HuH-7.5 (cell line): Measurements from ENCODE around the gene DFFB.
"Not testable (repeated sequence)": the region's sequence is repeated elsewhere in the genome, so short reads cannot be mapped to it uniquely, and the experiment has no call there.

Experiments used
- DNase-seq: peaks from one replicate; pipeline ENCODE4 v3.0.0; 2011; ENCODE audit warnings: low spot score

Gene DFFB

GRCh38 chr1:3910049-3910731 is 52.9 kb downstream of the DFFB start:
- no peak for DNase-seq

GRCh38 chr1:3910857-3911845 is 53.9 kb downstream of the DFFB start:
- no peak for DNase-seq

- DNase-seq = no peak
Observed at GRCh38 chr1:3911981-3912808, 54.9 kb downstream of the DFFB start.

- no peak for DNase-seq
Observed at GRCh38 chr1:3912809-3913685, 55.8 kb downstream of the DFFB start.

- DNase-seq = no peak
Observed at GRCh38 chr1:3914331-3914851, 57.1 kb downstream of the DFFB start.

GRCh38 chr1:3914911-3915310 is 57.6 kb downstream of the DFFB start:
- no peak for DNase-seq

- DNase-seq = no peak
Observed at GRCh38 chr1:3915551-3916121, 58.4 kb downstream of the DFFB start.

GRCh38 chr1:3917761-3918160 is 60.5 kb downstream of the DFFB start:
- no peak for DNase-seq

- DNase-seq = not testable (repeated sequence)
Observed at GRCh38 chr1:3918359-3918758, 61.1 kb downstream of the DFFB start.

- no peak for DNase-seq
Observed at GRCh38 chr1:3918966-3919611, 61.8 kb downstream of the DFFB start.

- DNase-seq = no peak
Observed at GRCh38 chr1:3919706-3920105, 62.4 kb downstream of the DFFB start.

GRCh38 chr1:3921765-3922164 is 64.5 kb downstream of the DFFB start:
- DNase-seq = no peak

GRCh38 chr1:3922201-3922725 is 65.0 kb downstream of the DFFB start:
- DNase-seq = no peak

- DNase-seq = no peak
Observed at GRCh38 chr1:3922851-3923250, 65.6 kb downstream of the DFFB start.

GRCh38 chr1:3923378-3924185 is 66.3 kb downstream of the DFFB start:
- DNase-seq = no peak

- DNase-seq = no peak
Observed at GRCh38 chr1:3924186-3924824, 67.0 kb downstream of the DFFB start.

GRCh38 chr1:3924825-3925220 is 67.5 kb downstream of the DFFB start:
- no peak for DNase-seq

GRCh38 chr1:3925256-3925655 is 68.0 kb downstream of the DFFB start:
- no peak for DNase-seq

GRCh38 chr1:3925762-3926161 is 68.5 kb downstream of the DFFB start:
- DNase-seq = no peak
